ENCODE data around the gene EFCAB10. TPM values are rescaled to one million over a fixed set of nuclear protein-coding genes. Genes with fewer than 3 reads are reported as not detected.

Gene EFCAB10
- total and polyA plus RNA-seq, 10 donors = 0.08 to 1.3 TPM; not detected in 8

GRCh38 chr7:105589356-105590077, 8.2 kb upstream of the EFCAB10 start:
- H3K27me3 ChIP-seq (replicated peaks in 1 of 7) = no peaks in the 10 kb centered on the region
- intact Hi-C loops (cut with DNase I; ENCODE audit: low total_unique reads) = no loop called here
- DNase-seq = no peak
- peaks cover 0 to 18% (median 0%) of the 10 kb centered on the region in 6 donors for H3K4me1 ChIP-seq
- no peak overlapping the region for H3K27ac ChIP-seq
- H3K36me3 ChIP-seq = no peaks in the 10 kb centered on the region
- 38 to 49% (median 39%) methylated on average over 6 of the region's 6 CpGs for WGBS, 5 donors
- TF ChIP-seq CTCF (IDR thresholded peaks at IDR 0.05 in 8 of 11, conservative IDR thresholded peaks at IDR 0.05 in 3 of 11) = peak in 7 of 11 experiments; percentile 37 to 59 (median 42)
- TF ChIP-seq POLR2AphosphoS5 (IDR thresholded peaks at IDR 0.05) = no peak
- H3K4me3 ChIP-seq = no peak overlapping the region
- H3K9me3 ChIP-seq = peaks cover 0 to 5% (median 4%) of the 10 kb centered on the region in 8 donors

DNA sequence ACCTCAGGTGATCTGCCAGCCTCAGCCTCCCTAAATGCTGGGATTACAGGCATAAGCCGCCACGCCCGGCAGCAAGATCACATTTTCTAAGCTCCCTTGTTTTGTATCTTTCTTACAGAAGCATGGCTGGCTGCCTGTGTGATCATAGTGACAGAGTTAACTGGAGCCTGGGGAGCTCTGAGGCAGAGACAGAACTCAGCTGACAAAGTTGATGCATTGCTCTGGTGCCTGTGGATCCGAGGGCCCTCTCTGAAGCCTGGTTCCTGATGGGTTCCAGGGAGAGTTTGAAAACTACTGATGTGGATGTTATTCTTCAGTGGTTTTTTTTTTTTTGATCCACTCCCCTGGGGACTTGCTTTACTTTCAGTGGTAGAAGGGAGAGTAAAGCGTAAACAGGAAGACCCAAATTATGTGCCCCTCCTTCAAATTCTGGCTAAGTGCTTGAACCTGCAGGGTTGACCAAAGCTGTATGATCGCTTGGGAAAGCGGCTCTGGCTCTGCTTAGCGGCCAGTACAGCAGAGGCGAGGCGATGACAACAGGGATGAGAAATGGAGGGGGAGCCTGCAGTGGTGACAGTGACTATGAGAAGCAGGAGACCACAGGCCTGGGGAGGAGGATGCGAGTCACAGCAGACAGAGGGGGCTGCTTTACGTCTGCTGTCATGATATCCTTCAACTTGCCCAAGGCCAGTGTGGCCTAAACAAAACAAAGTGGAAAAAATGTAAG, 6.8 kb upstream of the EFCAB10 start:
- whole genome bisulfite sequencing, 5 donors = 67 to 83% (median 79%) methylated on average over 12 of the region's 12 CpGs
- Histone ChIP-seq H3K4me3 (no peak overlapping the region), H3K9me3 (peaks cover 0 to 19% (median 13%) of the 10 kb centered on the region in 8 donors), H3K4me1 (peaks cover 0 to 18% (median 0%) of the 10 kb centered on the region in 6 donors), H3K27ac (no peak overlapping the region), H3K36me3 (no peaks in the 10 kb centered on the region), H3K27me3 (replicated peaks in 1 of 7) (no peaks in the 10 kb centered on the region)
- TF ChIP-seq CTCF (IDR thresholded peaks at IDR 0.05 in 8 of 11, conservative IDR thresholded peaks at IDR 0.05 in 3 of 11) (no peak), POLR2AphosphoS5 (IDR thresholded peaks at IDR 0.05) (no peak), POLR2A (IDR thresholded peaks at IDR 0.05) (no peak)
- intact Hi-C loops (cut with DNase I; ENCODE audit: low total_unique reads) = no loop called here
- DNase-seq = no peak

- Histone ChIP-seq H3K4me3 (no peak overlapping the region), H3K36me3 (no peaks in the 10 kb centered on the region), H3K4me1 (peaks cover 0 to 26% (median 7%) of the 10 kb centered on the region in 6 donors), H3K27ac (no peak overlapping the region), H3K9me3 (peaks cover 0 to 21% (median 13%) of the 10 kb centered on the region in 8 donors), H3K27me3 (replicated peaks in 1 of 7) (peaks cover 0 to 13% (median 7%) of the 10 kb centered on the region in 7 donors)
- intact Hi-C loops (cut with DNase I; ENCODE audit: low total_unique reads) = no loop called here
- TF ChIP-seq CTCF (IDR thresholded peaks at IDR 0.05 in 8 of 11, conservative IDR thresholded peaks at IDR 0.05 in 3 of 11) (no peak), POLR2AphosphoS5 (IDR thresholded peaks at IDR 0.05) (no peak), POLR2A (IDR thresholded peaks at IDR 0.05) (no peak)
- WGBS, 5 donors = 94 to 100% (median 95%) methylated on average over 2 of the region's 2 CpGs
- DNase-seq = no peak
Measured at GRCh38 chr7:105585850-105586500, 4.7 kb upstream of the EFCAB10 start.

All from spleen (tissue), 11 donors.